K562 (cell line): ENCODE data around the gene EXOC2. TPM values are rescaled to one million over a fixed set of nuclear protein-coding genes. Genes with fewer than 3 reads are reported as not detected.

Experiments
- ATAC-seq: fragments of 200-7000 bp; cut with Tn5 transposase; 3 replicates; pipeline ENCODE4 v1.9.1; 2020; ENCODE audit warnings: moderate library complexity
- BruUV-seq: library from RNA; stranded (reverse); fragments of 400-500 nt; replicated peaks from 2 replicates; lab custom pipeline; 2021; lab: Mats Ljungman, UMichigan
- CTCF ChIA-PET: fragments of 300-600 bp; formaldehyde crosslinking; extraction: SDS; loops from one replicate; lab custom pipeline; 2021; ENCODE audit warnings: low intra/inter-chr PET ratio; lab: Yijun Ruan, JAX
- POLR2A ChIA-PET: fragments of 300-600, 350-650 bp; sonication (Branson Sonifier 250); formaldehyde crosslinking; extraction: SDS; loops from one replicate; lab custom pipeline; 2021; ENCODE audit warnings: antibody characterized with exemption, inconsistent platforms; lab: Yijun Ruan, JAX
- DNase-seq, 4 experiments: peaks; one replicate each; pipeline versions ENCODE4 v3.0.0 to v3.0.0-alpha.2; 2011 to 2018; ENCODE audit warnings: low spot score in 3 of 4, mixed read lengths in 3 of 4; ENCODE audit errors: extremely low read depth in 1 of 4
- FAIRE-seq: peaks from 2 replicates; lab custom pipeline; 2011; peaks lifted over from hg19 to GRCh38; lab: Jason Lieb, UNC
- H2AFZ ChIP-seq: 2 replicates; pipeline ENCODE4 v1.6.0; 2011; ENCODE audit warnings: low read depth, low read length, control low read depth, inconsistent platforms
- H3K27ac ChIP-seq: fragments of 200-600 bp; 3 replicates; pipeline ENCODE4 v1.8.0; 2011; ENCODE audit warnings: low read depth, mild to moderate bottlenecking, control low read depth, inconsistent platforms, low read length, moderate library complexity, mixed read lengths; ENCODE audit errors: extremely low read depth
- H3K27me3 ChIP-seq, 2 experiments: fragments of 300-600 bp in 1 of 2; 2 replicates in 1 of 2; 3 replicates in 1 of 2; pipeline versions ENCODE4 v1.6.0 to v1.8.0; 2011; ENCODE audit warnings: inconsistent platforms in 2 of 2, low read length in 2 of 2, mild to moderate bottlenecking in 1 of 2, mixed read lengths in 1 of 2, moderate library complexity in 1 of 2; ENCODE audit not compliant: control insufficient read depth in 2 of 2, insufficient read depth in 2 of 2
- H3K36me3 ChIP-seq: fragments of 300-600 bp; 3 replicates; pipeline ENCODE4 v1.8.0; 2011; ENCODE audit warnings: mild to moderate bottlenecking, low read length, inconsistent platforms; ENCODE audit not compliant: control insufficient read depth, insufficient read depth
- H3K4me1 ChIP-seq, 2 experiments: fragments of 200-600 bp in 1 of 2; replicated peaks in 1 of 2; 2 replicates in 1 of 2; 3 replicates in 1 of 2; pipeline versions ENCODE4 v1.5.1 to v1.8.0; 2011; ENCODE audit warnings: inconsistent platforms in 2 of 2, low read length in 2 of 2, mild to moderate bottlenecking in 1 of 2, mixed read lengths in 1 of 2, moderate library complexity in 1 of 2; ENCODE audit not compliant: control insufficient read depth in 2 of 2, insufficient read depth in 2 of 2
- H3K4me2 ChIP-seq: 2 replicates; pipeline ENCODE4 v1.6.1; 2011; ENCODE audit warnings: low read length, control low read depth, inconsistent platforms, mixed read lengths; ENCODE audit not compliant: insufficient read depth
- H3K4me3 ChIP-seq: fragments of 200-600 bp; sonication (generic), shearing (Covaris generic); 2 replicates; pipeline ENCODE4 v1.5.1; 2016; ENCODE audit warnings: control low read depth, inconsistent platforms
- H3K79me2 ChIP-seq: fragments of 200-600 bp; 3 replicates; pipeline ENCODE4 v1.8.0; 2011; ENCODE audit warnings: low read length, inconsistent platforms; ENCODE audit not compliant: control insufficient read depth, insufficient read depth
- H3K9ac ChIP-seq, 2 experiments: 2 replicates each; pipeline versions ENCODE4 v1.6.0 to v1.6.1; 2011; ENCODE audit warnings: low read depth in 2 of 2, low read length in 2 of 2, control low read depth in 1 of 2, inconsistent platforms in 1 of 2, mild to moderate bottlenecking in 1 of 2, mixed read lengths in 1 of 2; ENCODE audit not compliant: insufficient read depth in 1 of 2
- H3K9me1 ChIP-seq: one replicate; pipeline ENCODE4 v1.6.0; 2011; ENCODE audit warnings: inconsistent platforms, mild to moderate bottlenecking, low read length, moderate library complexity; ENCODE audit not compliant: control insufficient read depth, insufficient read depth
- H3K9me3 ChIP-seq: replicated peaks from 2 replicates; pipeline ENCODE4 v1.5.1; 2011; ENCODE audit warnings: low read depth, low read length, inconsistent platforms; ENCODE audit not compliant: control insufficient read depth, insufficient read depth
- H4K20me1 ChIP-seq: replicated peaks from 2 replicates; pipeline ENCODE4 v1.6.1; 2011; ENCODE audit warnings: low read length, inconsistent platforms, mixed read lengths; ENCODE audit not compliant: control insufficient read depth, insufficient read depth
- ARID1B ChIP-seq: fragments of 450-650 bp; IDR thresholded peaks from 2 replicates; pipeline ENCODE4 v1.6.1; 2016; ENCODE audit warnings: antibody characterized with exemption, mild to moderate bottlenecking, inconsistent platforms
- CBFA2T3 ChIP-seq: fragments of 450-650 bp; IDR thresholded peaks from 2 replicates; pipeline ENCODE4 v1.6.1; 2017
- CBX2 ChIP-seq: fragments of 200-600 bp; sonication (generic); IDR thresholded peaks from one replicate; pipeline ENCODE4 v1.6.1; 2012; ENCODE audit warnings: mild to moderate bottlenecking, low read length, inconsistent platforms; ENCODE audit not compliant: insufficient read depth, poor library complexity, severe bottlenecking
- EGR1 ChIP-seq: fragments of 450-650 bp; conservative IDR thresholded peaks from 2 replicates; pipeline ENCODE4 v1.6.1; 2017; ENCODE audit warnings: mild to moderate bottlenecking
- HMG20B ChIP-seq: fragments of 250-450 bp; sonication (Bioruptor Pico); IDR thresholded peaks from 2 replicates; pipeline ENCODE4 v1.5.0; 2021; ENCODE audit warnings: mild to moderate bottlenecking
- ZC3H11A ChIP-seq: IDR thresholded peaks from 2 replicates; pipeline ENCODE4 v1.6.1; 2012; ENCODE audit warnings: low read depth, low read length, improper control_type of control experiment
- ZNF384 ChIP-seq: IDR thresholded peaks from 2 replicates; pipeline ENCODE4 v1.6.1; 2012; ENCODE audit warnings: low read depth, low read length, improper control_type of control experiment
- WGBS: fragments of 100-300 bp; shearing (Covaris generic); methylation state at CpG from one replicate; pipeline ENCODE4 v1.1.6; 2016; ENCODE audit warnings: low coverage, mixed read lengths; ENCODE audit not compliant: insufficient coverage; ENCODE audit errors: missing lambda C conversion rate; 5-methylcytosine and 5-hydroxymethylcytosine counted together
- in situ Hi-C: fragments of 300-500 bp; cut with MboI; formaldehyde crosslinking; loops from 4 replicates; pipeline ENCODE4 v1.15.0; 2018; ENCODE audit warnings: inconsistent platforms, mixed read lengths
- intact Hi-C: fragments of 100-400 bp; cut with micrococcal nuclease; formaldehyde crosslinking; loops from 2 replicates; pipeline ENCODE4 v1.14.2; 2022
- polyA plus RNA-seq, 8 experiments: library from polyadenylated mRNA; depleted of rRNA in 4 of 8; stranded (reverse) in 5 of 8; unstranded in 3 of 8; fragments of >200 nt; fragmentation: Nextera tagmentation in 2 of 8; fragmentation: Illumina TruSeq in 1 of 8; extraction: Ambion mirVana in 2 of 8; extraction: Trizol in 1 of 8; gene quantifications; 2 replicates each; pipeline versions ENCODE4 v1.2.1 to v1.2.3, GENCODE V29; 2011 to 2014; ENCODE audit warnings: inconsistent platforms in 1 of 8, missing spikeins in 1 of 8
- total RNA-seq, 7 experiments: library from RNA; depleted of rRNA in 6 of 7; stranded (reverse); fragments of >200 nt in 6 of 7; fragmentation: Illumina TruSeq in 2 of 7; extraction: Trizol in 2 of 7; gene quantifications; 2 replicates each; pipeline versions ENCODE4 v1.2.1 to v1.2.3, GENCODE V29; 2011 to 2021; ENCODE audit warnings: low replicate concordance in 1 of 7
- TF ChIP-seq, protein P1 (sequence below): fragments of 450-650 bp; formaldehyde crosslinking; IDR thresholded peaks from 2 replicates; pipeline ENCODE4 v1.4.0; 2020; ENCODE audit warnings: mild to moderate bottlenecking, moderate library complexity
- TF ChIP-seq, protein P2 (sequence below), 2 experiments: fragments of 450-650 bp in 1 of 2; sonication (generic) in 1 of 2; formaldehyde crosslinking; conservative IDR thresholded peaks; 2 replicates each; pipeline versions ENCODE4 v1.4.0 to v1.8.1; 2020 to 2022; ENCODE audit warnings: mild to moderate bottlenecking in 1 of 2, missing genetic modification reagents in 1 of 2
- TF ChIP-seq, protein P3 (sequence below): fragments of 450-650 bp; formaldehyde crosslinking; IDR thresholded peaks from 2 replicates; pipeline ENCODE4 v1.4.0; 2022; ENCODE audit warnings: missing genetic modification characterization
- TF ChIP-seq, protein P4 (sequence below), 2 experiments: fragments of 450-650 bp; formaldehyde crosslinking in 1 of 2; IDR thresholded peaks; 2 replicates each; pipeline versions ENCODE4 v1.4.0 to v1.6.1; 2014 to 2020; ENCODE audit warnings: mild to moderate bottlenecking in 2 of 2, borderline replicate concordance in 1 of 2, low read depth in 1 of 2

EXOC2 gene
- total and polyA plus RNA-seq, 9 of the 15 experiments (the other 6 are each of a cell fraction or from before 2014, with no cell fraction given) = 12.2 to 30.2 (median 24.2) TPM

DNA sequence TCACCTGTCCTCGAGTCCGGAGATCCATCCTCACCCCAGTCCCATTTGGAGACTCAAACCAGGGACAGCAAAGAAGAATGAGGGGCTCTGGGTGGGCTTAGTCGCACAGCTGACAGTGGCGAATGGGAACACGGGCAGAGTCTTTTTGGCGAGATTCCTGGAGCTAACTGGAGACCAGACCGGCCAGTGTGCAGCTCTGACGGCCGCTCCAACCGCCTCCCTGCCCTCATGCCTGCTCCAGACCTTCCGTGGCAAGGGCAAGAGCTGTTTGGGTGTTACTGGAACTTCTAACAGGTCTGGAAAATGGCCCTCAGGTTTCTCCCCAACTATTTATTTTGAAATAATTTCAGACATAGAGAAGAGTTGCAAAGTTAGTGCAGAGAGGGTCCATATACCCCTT lies 225.8 kb downstream of the EXOC2 start:
- Histone ChIP-seq H4K20me1 (peaks cover 6% of the 10 kb centered on the region; the same call in 1 of the 2 replicates), H3K9me3 (no peaks in the 10 kb centered on the region), H3K9ac (no peak overlapping the region), H2AFZ (no peak overlapping the region), H3K4me1 (peaks cover 0 to 4% of the 10 kb centered on the region in 2 experiments; a peak in 1 of 5 replicates), H3K79me2 (no peaks in the 10 kb centered on the region), H3K4me2 (no peak overlapping the region), H3K9me1 (no peaks in the 10 kb centered on the region), H3K27ac (no peak overlapping the region), H3K27me3 (peaks cover 76 to 79% of the 10 kb centered on the region in 2 experiments), H3K36me3 (no peaks in the 10 kb centered on the region), H3K4me3 (no peak overlapping the region)
- ATAC-seq (no peak), FAIRE-seq (no peak), DNase-seq (no peak)
- CTCF ChIA-PET = no interaction called here
- TF ChIP-seq CBFA2T3 = no peak
- TF ChIP-seq, protein P1, sequence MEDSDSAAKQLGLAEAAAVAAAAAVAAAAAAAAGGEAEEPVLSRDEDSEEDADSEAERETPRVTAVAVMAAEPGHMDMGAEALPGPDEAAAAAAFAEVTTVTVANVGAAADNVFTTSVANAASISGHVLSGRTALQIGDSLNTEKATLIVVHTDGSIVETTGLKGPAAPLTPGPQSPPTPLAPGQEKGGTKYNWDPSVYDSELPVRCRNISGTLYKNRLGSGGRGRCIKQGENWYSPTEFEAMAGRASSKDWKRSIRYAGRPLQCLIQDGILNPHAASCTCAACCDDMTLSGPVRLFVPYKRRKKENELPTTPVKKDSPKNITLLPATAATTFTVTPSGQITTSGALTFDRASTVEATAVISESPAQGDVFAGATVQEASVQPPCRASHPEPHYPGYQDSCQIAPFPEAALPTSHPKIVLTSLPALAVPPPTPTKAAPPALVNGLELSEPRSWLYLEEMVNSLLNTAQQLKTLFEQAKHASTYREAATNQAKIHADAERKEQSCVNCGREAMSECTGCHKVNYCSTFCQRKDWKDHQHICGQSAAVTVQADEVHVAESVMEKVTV = no peak
- no peak for TF ChIP-seq CBX2
- TF ChIP-seq, protein P2, sequence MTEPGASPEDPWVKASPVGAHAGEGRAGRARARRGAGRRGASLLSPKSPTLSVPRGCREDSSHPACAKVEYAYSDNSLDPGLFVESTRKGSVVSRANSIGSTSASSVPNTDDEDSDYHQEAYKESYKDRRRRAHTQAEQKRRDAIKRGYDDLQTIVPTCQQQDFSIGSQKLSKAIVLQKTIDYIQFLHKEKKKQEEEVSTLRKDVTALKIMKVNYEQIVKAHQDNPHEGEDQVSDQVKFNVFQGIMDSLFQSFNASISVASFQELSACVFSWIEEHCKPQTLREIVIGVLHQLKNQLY (CRISPR knock-in tag; conservative IDR thresholded peaks at IDR 0.05) = no peak
- TF ChIP-seq, protein P3, sequence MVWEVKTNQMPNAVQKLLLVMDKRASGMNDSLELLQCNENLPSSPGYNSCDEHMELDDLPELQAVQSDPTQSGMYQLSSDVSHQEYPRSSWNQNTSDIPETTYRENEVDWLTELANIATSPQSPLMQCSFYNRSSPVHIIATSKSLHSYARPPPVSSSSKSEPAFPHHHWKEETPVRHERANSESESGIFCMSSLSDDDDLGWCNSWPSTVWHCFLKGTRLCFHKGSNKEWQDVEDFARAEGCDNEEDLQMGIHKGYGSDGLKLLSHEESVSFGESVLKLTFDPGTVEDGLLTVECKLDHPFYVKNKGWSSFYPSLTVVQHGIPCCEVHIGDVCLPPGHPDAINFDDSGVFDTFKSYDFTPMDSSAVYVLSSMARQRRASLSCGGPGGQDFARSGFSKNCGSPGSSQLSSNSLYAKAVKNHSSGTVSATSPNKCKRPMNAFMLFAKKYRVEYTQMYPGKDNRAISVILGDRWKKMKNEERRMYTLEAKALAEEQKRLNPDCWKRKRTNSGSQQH (CRISPR knock-in tag) = no peak
- TF ChIP-seq ZC3H11A = no peak
- TF ChIP-seq ARID1B = no peak
- TF ChIP-seq, protein P4, sequence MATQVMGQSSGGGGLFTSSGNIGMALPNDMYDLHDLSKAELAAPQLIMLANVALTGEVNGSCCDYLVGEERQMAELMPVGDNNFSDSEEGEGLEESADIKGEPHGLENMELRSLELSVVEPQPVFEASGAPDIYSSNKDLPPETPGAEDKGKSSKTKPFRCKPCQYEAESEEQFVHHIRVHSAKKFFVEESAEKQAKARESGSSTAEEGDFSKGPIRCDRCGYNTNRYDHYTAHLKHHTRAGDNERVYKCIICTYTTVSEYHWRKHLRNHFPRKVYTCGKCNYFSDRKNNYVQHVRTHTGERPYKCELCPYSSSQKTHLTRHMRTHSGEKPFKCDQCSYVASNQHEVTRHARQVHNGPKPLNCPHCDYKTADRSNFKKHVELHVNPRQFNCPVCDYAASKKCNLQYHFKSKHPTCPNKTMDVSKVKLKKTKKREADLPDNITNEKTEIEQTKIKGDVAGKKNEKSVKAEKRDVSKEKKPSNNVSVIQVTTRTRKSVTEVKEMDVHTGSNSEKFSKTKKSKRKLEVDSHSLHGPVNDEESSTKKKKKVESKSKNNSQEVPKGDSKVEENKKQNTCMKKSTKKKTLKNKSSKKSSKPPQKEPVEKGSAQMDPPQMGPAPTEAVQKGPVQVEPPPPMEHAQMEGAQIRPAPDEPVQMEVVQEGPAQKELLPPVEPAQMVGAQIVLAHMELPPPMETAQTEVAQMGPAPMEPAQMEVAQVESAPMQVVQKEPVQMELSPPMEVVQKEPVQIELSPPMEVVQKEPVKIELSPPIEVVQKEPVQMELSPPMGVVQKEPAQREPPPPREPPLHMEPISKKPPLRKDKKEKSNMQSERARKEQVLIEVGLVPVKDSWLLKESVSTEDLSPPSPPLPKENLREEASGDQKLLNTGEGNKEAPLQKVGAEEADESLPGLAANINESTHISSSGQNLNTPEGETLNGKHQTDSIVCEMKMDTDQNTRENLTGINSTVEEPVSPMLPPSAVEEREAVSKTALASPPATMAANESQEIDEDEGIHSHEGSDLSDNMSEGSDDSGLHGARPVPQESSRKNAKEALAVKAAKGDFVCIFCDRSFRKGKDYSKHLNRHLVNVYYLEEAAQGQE (IDR thresholded peaks at IDR 0.05; ENCODE audit: borderline replicate concordance) = no peak
- TF ChIP-seq, protein P4 (CRISPR knock-in tag; IDR thresholded peaks at IDR 0.05; ENCODE audit: low read depth) = no peak
- TF ChIP-seq EGR1 = no peak
- no peak for TF ChIP-seq ZNF384
- TF ChIP-seq HMG20B = no peak
- intact Hi-C loops = no loop called here
- no TSS peak for BruUV-seq
- POLR2A ChIA-PET = no interaction called here
- WGBS = 2% methylated on average over 11 of the region's 11 CpGs
- in situ Hi-C loops = no loop called here
